GM12801 (cell line): Measurements from ENCODE around the gene LRCH4.

Experiments
- TF ChIP-seq, protein P1 (sequence below): IDR thresholded peaks from one replicate; pipeline ENCODE4 v1.5.1; 2011; ENCODE audit warnings: control low read depth; ENCODE audit not compliant: insufficient read length; ENCODE audit errors: extremely low read depth

Gene LRCH4

DNA sequence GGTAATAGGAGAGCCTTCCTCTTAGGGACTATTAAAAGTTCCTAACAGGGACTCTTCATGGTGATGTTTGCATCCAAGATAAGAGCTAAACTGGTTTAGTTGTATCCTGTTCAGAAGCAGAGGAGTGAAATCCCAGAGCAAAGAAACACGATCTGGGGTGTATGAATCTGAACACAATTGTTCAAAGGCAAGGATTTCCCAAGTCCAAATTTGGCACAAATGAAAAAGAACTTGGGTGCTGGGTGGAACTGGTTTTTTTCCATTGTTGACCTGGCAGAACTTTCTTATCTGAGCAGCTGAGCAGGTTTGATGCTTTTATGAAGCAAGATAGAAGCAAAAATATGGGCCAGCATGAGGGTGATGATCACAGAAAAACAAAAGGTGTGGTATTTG is 41.0 kb downstream of the LRCH4 start:
- TF ChIP-seq, protein P1, sequence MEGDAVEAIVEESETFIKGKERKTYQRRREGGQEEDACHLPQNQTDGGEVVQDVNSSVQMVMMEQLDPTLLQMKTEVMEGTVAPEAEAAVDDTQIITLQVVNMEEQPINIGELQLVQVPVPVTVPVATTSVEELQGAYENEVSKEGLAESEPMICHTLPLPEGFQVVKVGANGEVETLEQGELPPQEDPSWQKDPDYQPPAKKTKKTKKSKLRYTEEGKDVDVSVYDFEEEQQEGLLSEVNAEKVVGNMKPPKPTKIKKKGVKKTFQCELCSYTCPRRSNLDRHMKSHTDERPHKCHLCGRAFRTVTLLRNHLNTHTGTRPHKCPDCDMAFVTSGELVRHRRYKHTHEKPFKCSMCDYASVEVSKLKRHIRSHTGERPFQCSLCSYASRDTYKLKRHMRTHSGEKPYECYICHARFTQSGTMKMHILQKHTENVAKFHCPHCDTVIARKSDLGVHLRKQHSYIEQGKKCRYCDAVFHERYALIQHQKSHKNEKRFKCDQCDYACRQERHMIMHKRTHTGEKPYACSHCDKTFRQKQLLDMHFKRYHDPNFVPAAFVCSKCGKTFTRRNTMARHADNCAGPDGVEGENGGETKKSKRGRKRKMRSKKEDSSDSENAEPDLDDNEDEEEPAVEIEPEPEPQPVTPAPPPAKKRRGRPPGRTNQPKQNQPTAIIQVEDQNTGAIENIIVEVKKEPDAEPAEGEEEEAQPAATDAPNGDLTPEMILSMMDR: no peak

DNA sequence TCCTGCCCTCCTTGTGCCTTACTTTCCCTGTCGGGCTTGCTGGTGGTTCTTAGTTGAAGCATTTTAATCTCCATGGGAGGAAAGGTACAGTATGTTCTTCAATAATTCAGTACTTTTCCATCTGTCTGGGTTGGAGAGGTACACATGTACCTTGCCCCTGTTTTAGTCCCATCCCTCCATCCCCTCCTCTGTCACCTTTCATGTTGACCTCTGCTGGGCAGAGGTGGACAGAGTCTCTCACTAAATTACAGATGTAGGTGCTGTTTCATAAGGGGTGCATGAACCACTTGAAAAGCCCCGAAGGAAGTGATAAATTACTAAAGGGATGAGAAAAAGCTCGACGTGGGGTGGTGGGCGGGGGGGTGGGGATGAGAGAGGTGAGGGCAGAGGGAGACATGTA is 41.5 kb downstream of the LRCH4 start:
- TF ChIP-seq, protein P1: no peak

DNA sequence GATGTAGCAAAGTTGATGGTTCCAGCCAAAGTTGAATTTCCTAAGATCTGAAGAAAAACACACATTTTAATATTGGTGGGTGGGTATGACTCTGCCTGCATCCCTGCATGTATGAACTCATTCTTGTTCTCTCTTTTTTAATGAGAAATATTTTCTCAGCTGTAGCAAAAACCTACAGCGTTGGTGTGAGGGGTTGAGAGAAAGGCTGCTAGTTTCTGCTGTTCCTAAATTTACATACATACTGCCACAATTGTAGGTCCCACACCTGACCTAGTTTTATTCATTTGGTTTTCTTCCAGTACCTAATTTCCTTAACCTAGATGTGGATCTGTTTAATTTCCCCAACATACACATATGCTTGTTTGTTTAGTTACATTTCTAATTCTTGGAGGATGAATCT is 42.3 kb downstream of the LRCH4 start:
- TF ChIP-seq, protein P1: no peak

DNA sequence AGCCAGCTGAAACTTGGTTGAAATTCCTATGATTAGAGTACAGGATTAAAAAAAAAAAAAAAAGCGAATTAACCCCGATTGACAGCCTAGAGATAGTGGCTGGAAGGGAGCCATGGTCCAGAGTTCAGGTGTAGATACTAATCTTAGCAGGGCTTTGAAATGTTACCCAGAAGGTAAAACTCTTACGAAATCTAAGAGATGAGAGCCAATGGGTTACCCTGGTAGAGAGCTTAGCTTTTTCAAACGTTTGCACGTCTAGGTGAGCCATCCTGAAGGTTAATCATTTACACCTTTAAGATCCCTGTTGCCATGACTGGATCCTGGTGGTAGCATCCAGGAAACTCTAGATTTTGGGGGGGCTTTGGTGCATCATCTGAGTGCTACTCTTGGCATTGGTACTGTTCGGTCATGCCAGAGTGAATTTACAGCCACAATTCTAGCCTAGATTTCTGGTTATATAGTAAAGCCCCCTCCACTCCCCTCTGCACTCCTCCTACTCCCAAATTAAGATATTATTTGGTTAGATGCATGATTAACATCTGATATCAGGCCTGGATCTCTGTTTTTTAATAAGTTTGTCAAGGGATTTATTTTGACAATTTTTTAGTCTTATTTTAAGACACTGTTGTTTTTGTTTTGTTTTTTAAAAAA is 45.7 kb downstream of the LRCH4 start:
- TF ChIP-seq, protein P1: no peak

DNA sequence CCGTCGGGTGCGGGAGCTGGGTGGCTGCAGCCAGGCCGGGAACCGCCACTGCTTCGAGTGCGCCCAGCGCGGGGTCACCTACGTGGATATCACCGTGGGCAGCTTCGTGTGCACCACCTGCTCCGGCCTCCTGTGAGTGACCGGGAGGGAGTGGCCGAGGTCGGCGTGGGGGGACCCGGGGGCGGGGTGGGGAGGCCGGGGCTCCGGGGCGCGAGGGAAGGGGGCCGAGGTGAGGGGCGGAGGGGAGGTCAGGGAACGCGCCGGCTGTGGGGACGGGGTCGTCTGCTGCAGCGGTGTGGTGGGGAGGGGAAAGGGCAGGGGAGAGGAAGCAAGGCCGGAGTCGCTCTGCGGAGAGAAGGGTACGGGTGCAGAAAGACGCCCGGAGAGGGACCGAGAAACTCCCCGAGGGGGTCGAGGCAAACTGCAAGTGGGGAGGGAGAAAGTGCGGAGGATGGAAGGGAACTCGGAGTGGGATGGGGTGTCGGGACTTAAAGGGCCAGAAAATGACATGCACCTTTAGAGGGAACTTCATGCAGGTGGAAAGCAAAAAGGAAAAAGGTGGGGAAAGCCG is 46.4 kb downstream of the LRCH4 start:
- TF ChIP-seq, protein P1: no peak

DNA sequence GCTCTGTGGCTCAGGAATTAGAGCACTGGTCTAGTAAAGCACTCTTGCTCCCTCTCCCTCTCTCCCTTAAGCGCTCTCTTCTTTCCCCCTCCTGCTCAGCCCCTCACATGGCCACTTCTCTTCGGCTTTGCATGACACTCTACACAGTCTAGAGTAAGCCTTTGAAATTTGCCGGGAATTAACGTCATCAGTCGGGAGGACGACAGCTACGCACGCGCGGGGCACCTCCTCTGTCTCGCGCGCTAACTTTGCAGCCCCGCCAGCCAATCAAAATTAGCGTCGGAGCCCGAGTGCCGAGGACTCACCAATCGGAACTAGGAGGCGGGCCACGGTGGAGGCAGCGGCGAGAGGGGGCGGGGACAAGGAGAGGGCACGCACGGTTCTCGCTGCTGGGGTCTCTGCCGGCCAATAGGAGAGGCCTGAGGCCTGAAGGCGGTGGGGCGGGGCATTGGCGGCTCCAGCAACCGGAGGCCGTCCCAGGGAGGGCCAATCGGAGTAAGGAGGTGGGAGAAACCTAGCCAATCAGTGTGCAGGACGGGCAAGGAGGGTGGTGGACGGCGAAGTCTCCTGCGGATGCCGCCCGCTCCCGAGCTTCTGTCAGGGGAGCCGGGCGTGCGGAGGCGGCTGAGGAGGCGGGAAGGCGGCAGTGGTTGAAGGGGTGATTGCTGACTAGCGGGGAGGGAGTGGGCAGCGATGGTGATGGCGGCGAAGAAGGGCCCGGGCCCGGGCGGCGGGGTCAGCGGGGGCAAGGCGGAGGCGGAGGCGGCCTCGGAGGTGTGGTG is 47.1 kb downstream of the LRCH4 start, which contains the start of gene AGFG2:
Gene AGFG2 (plus strand): TSS at position 550 of the 782 bp plus-strand sequence. CDS start 144 bp downstream, at position 694.
- TF ChIP-seq, protein P1: no peak

DNA sequence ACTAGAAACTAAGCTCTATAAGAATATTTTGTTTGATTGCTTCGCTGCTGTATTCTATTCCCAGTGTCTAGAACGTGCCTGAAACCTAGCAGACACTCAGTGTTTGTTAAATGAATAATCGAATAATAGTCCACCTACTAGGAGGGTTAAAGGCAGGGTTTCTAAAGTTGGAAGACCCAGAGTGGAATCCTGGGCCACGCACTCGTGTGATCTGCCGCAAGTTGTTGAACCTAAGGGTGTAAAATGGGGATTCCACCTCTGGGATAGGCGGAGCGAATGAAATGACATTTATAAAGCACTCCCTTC is 47.6 kb downstream of the LRCH4 start:
- TF ChIP-seq, protein P1: no peak
